ENCODE measurements around the gene CTH. TPM values are rescaled to one million over a fixed set of nuclear protein-coding genes. Genes with fewer than 3 reads are reported as not detected.

The CTH gene
- total and polyA plus RNA-seq, 2 of the 13 experiments (the other 11 are each of a cell fraction or from before 2014, with no cell fraction given): 8.7 to 19.7 TPM

DNA sequence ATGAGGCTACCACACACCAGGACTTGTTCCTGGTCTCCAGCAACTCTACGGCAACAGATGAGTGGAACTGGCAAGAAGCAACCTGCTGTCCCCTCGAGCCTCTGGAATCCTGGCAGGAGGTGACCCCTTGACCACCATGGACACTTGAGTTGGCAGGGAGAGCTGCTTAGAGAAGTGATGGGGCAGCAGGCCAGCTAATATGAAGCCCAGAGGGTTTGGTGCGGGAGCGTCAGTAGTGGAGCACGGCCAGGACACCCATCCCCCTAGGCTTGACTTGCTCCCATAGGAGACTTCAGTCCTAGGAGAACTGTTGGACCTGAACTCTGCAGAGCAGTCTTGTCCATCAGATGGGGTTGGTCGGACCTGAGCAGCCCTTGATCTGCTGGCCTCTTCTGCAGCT is 56.5 kb downstream of the CTH start:
- Histone ChIP-seq H4K20me1 (ENCODE audit: insufficient read depth, low read length) (no peaks in the 10 kb centered on the region), H2AFZ (ENCODE audit: low read length) (no peak overlapping the region), H3K4me3 (replicated peaks in 1 of 3; ENCODE audit: insufficient read depth in 1 of 3, low read depth in 2 of 3, low read length in 3 of 3) (no peak overlapping the region), H3K36me3 (replicated peaks in 1 of 2; ENCODE audit: control insufficient read depth in 1 of 2, insufficient read depth in 2 of 2, low read length in 2 of 2) (no peaks in the 10 kb centered on the region), H3K4me1 (ENCODE audit: insufficient read depth, low read length) (no peaks in the 10 kb centered on the region), H3K9me3 (ENCODE audit: low read length) (no peaks in the 10 kb centered on the region), H3K27ac (ENCODE audit: extremely low read length, insufficient read depth, low read length) (no peak overlapping the region), H3K4me2 (ENCODE audit: low read depth, low read length) (no peak overlapping the region), H3K79me2 (ENCODE audit: insufficient read depth, low read length) (no peaks in the 10 kb centered on the region), H3K9ac (ENCODE audit: insufficient read depth, low read depth, low read length) (no peak overlapping the region), H3K27me3 (ENCODE audit: control insufficient read depth in 1 of 2, insufficient read depth in 2 of 2, low read length in 2 of 2) (no peaks in the 10 kb centered on the region; a peak in 1 of 5 replicates)
- FAIRE-seq (no peak), DNase-seq (ENCODE audit: low spot score) (no peak), ATAC-seq (peak; percentile 45; the same call in 2 of the 3 replicates)
- ChIA-PET CTCF (ENCODE audit: low intra/inter-chr PET ratio, low total read pairs) (no interaction called here), POLR2A (no interaction called here)
- in situ Hi-C loops (cut with HindIII; ENCODE audit: extremely low pct_ligation_motif_present, low pct_unique_long_range_greater_than_20kb) (no loop called here), intact Hi-C loops (cut with micrococcal nuclease; ENCODE audit: unreplicated experiment) (no loop called here)
- no TSS peak for BruUV-seq (replicated peaks)
- WGBS (ENCODE audit: low lambda C conversion rate): 14% methylated on average over 3 of the region's 6 CpGs
- no peak for TF ChIP-seq SALL2 (CRISPR knock-in tag; IDR thresholded peaks at IDR 0.05)
- TF ChIP-seq RFX1 (IDR thresholded peaks at IDR 0.05): no peak
- TF ChIP-seq IKZF4 (CRISPR knock-in tag; IDR thresholded peaks at IDR 0.05; ENCODE audit: borderline replicate concordance, low read depth, not compliant biosample characterization): no peak
- TF ChIP-seq ZNF564 (CRISPR knock-in tag; IDR thresholded peaks at IDR 0.05): no peak
- TF ChIP-seq, protein P1, sequence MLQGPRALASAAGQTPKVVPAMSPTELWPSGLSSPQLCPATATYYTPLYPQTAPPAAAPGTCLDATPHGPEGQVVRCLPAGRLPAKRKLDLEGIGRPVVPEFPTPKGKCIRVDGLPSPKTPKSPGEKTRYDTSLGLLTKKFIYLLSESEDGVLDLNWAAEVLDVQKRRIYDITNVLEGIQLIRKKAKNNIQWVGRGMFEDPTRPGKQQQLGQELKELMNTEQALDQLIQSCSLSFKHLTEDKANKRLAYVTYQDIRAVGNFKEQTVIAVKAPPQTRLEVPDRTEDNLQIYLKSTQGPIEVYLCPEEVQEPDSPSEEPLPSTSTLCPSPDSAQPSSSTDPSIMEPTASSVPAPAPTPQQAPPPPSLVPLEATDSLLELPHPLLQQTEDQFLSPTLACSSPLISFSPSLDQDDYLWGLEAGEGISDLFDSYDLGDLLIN (CRISPR knock-in tag; IDR thresholded peaks at IDR 0.05; ENCODE audit: borderline replicate concordance): no peak
- no peak for TF ChIP-seq PTBP1 (IDR thresholded peaks at IDR 0.05; ENCODE audit: low read depth, low read length, poor library complexity, severe bottlenecking)
- TF ChIP-seq, protein P2, sequence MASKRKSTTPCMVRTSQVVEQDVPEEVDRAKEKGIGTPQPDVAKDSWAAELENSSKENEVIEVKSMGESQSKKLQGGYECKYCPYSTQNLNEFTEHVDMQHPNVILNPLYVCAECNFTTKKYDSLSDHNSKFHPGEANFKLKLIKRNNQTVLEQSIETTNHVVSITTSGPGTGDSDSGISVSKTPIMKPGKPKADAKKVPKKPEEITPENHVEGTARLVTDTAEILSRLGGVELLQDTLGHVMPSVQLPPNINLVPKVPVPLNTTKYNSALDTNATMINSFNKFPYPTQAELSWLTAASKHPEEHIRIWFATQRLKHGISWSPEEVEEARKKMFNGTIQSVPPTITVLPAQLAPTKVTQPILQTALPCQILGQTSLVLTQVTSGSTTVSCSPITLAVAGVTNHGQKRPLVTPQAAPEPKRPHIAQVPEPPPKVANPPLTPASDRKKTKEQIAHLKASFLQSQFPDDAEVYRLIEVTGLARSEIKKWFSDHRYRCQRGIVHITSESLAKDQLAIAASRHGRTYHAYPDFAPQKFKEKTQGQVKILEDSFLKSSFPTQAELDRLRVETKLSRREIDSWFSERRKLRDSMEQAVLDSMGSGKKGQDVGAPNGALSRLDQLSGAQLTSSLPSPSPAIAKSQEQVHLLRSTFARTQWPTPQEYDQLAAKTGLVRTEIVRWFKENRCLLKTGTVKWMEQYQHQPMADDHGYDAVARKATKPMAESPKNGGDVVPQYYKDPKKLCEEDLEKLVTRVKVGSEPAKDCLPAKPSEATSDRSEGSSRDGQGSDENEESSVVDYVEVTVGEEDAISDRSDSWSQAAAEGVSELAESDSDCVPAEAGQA (IDR thresholded peaks at IDR 0.05; ENCODE audit: low read depth): no peak
- TF ChIP-seq, protein P2 (CRISPR knock-in tag; IDR thresholded peaks at IDR 0.05; ENCODE audit: borderline replicate concordance): no peak
- TF ChIP-seq, protein P3, sequence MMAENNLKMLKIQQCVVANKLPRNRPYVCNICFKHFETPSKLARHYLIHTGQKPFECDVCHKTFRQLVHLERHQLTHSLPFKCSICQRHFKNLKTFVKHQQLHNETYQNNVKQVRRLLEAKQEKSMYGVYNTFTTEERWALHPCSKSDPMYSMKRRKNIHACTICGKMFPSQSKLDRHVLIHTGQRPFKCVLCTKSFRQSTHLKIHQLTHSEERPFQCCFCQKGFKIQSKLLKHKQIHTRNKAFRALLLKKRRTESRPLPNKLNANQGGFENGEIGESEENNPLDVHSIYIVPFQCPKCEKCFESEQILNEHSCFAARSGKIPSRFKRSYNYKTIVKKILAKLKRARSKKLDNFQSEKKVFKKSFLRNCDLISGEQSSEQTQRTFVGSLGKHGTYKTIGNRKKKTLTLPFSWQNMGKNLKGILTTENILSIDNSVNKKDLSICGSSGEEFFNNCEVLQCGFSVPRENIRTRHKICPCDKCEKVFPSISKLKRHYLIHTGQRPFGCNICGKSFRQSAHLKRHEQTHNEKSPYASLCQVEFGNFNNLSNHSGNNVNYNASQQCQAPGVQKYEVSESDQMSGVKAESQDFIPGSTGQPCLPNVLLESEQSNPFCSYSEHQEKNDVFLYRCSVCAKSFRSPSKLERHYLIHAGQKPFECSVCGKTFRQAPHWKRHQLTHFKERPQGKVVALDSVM (CRISPR knock-in tag; IDR thresholded peaks at IDR 0.05): no peak
- TF ChIP-seq, protein P4, sequence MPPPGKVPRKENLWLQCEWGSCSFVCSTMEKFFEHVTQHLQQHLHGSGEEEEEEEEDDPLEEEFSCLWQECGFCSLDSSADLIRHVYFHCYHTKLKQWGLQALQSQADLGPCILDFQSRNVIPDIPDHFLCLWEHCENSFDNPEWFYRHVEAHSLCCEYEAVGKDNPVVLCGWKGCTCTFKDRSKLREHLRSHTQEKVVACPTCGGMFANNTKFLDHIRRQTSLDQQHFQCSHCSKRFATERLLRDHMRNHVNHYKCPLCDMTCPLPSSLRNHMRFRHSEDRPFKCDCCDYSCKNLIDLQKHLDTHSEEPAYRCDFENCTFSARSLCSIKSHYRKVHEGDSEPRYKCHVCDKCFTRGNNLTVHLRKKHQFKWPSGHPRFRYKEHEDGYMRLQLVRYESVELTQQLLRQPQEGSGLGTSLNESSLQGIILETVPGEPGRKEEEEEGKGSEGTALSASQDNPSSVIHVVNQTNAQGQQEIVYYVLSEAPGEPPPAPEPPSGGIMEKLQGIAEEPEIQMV (CRISPR knock-in tag; IDR thresholded peaks at IDR 0.05; ENCODE audit: low read depth): no peak
- no peak for TF ChIP-seq ZNF253 (CRISPR knock-in tag; IDR thresholded peaks at IDR 0.05; ENCODE audit: borderline replicate concordance)

Measured in HepG2 (cell line).